ENCODE results near the gene ZNF428.

ZNF428 gene

GRCh38 chr19:43619262-43620060, at the start of gene ZNF428:
TSS of gene ZNF428 (minus strand) at chr19:43619629. CDS start at chr19:43614304, 5,325 bp downstream.
- in situ Hi-C loops (cut with MboI; ENCODE audit: low sequenced_read_pairs) = no loop called here
- H3K27me3 ChIP-seq (ENCODE audit: low read depth) = no peaks in the 10 kb centered on the region
- H3K36me3 ChIP-seq (replicated peaks) = peaks cover 3% of the 10 kb centered on the region; the same call in 1 of the 2 replicates
- H3K4me1 ChIP-seq = peaks cover 7% of the 10 kb centered on the region
- peak; percentile 97 to 98 for DNase-seq (ENCODE audit: low spot score in 2 of 2)
- no peaks in the 10 kb centered on the region for H3K9me3 ChIP-seq
- peak within 1 kb of the TSS; percentile 55 for H3K4me3 ChIP-seq

- H3K9me3 ChIP-seq = no peaks in the 10 kb centered on the region
- H3K4me1 ChIP-seq = peaks cover 13% of the 10 kb centered on the region
- H3K36me3 ChIP-seq (replicated peaks) = no peaks in the 10 kb centered on the region; the same call in 1 of the 2 replicates
- peak; percentile 99 for DNase-seq (ENCODE audit: low spot score in 2 of 2)
- peak overlapping the region; percentile 44 for H3K4me3 ChIP-seq
- no peaks in the 10 kb centered on the region for H3K27me3 ChIP-seq (ENCODE audit: low read depth)
- in situ Hi-C loops (cut with MboI; ENCODE audit: low sequenced_read_pairs) = no loop called here
Observed at GRCh38 chr19:43668406-43669109, 49.1 kb upstream of the ZNF428 start.

- peak overlapping the region; percentile 33 for H3K4me3 ChIP-seq
- DNase-seq (ENCODE audit: low spot score in 2 of 2) = peak in 1 of 2 experiments; percentile 96
Observed at GRCh38 chr19:43667876-43668405, 48.5 kb upstream of the ZNF428 start.

GRCh38 chr19:43667126-43667875, 47.9 kb upstream of the ZNF428 start:
- DNase-seq (ENCODE audit: low spot score in 2 of 2) = peak in 1 of 2 experiments; percentile 12
- H3K4me3 ChIP-seq = peak overlapping the region; percentile 33
- in situ Hi-C loops (cut with MboI; ENCODE audit: low sequenced_read_pairs) = no loop called here
- H3K36me3 ChIP-seq (replicated peaks) = no peaks in the 10 kb centered on the region; the same call in 1 of the 2 replicates
- no peaks in the 10 kb centered on the region for H3K27me3 ChIP-seq (ENCODE audit: low read depth)
- no peaks in the 10 kb centered on the region for H3K9me3 ChIP-seq
- peaks cover 13% of the 10 kb centered on the region for H3K4me1 ChIP-seq

More at GRCh38 chr19:43667876-43668405, 48.5 kb upstream of the ZNF428 start:
- H3K9me3 ChIP-seq = no peaks in the 10 kb centered on the region
- no peaks in the 10 kb centered on the region for H3K27me3 ChIP-seq (ENCODE audit: low read depth)
- no peaks in the 10 kb centered on the region; the same call in 1 of the 2 replicates for H3K36me3 ChIP-seq (replicated peaks)
- H3K4me1 ChIP-seq = peaks cover 13% of the 10 kb centered on the region
- in situ Hi-C loops (cut with MboI; ENCODE audit: low sequenced_read_pairs) = no loop called here

- no peaks in the 10 kb centered on the region for H3K27me3 ChIP-seq (ENCODE audit: low read depth)
- H3K9me3 ChIP-seq = no peaks in the 10 kb centered on the region
- no peaks in the 10 kb centered on the region; the same call in 1 of the 2 replicates for H3K36me3 ChIP-seq (replicated peaks)
- no peak overlapping the region for H3K4me3 ChIP-seq
- in situ Hi-C loops (cut with MboI; ENCODE audit: low sequenced_read_pairs) = no loop called here
- H3K4me1 ChIP-seq = peaks cover 7% of the 10 kb centered on the region
- no peak for DNase-seq (ENCODE audit: low spot score in 2 of 2)
Observed at GRCh38 chr19:43664018-43664417, 44.6 kb upstream of the ZNF428 start.

GRCh38 chr19:43662487-43662886, 43.1 kb upstream of the ZNF428 start:
- Histone ChIP-seq H3K27me3 (ENCODE audit: low read depth) (no peaks in the 10 kb centered on the region), H3K4me1 (peaks cover 2% of the 10 kb centered on the region), H3K9me3 (no peaks in the 10 kb centered on the region), H3K36me3 (replicated peaks) (no peaks in the 10 kb centered on the region; the same call in 1 of the 2 replicates), H3K4me3 (no peak overlapping the region)
- in situ Hi-C loops (cut with MboI; ENCODE audit: low sequenced_read_pairs) = no loop called here
- DNase-seq (ENCODE audit: low spot score in 2 of 2) = peak in 1 of 2 experiments; percentile 32

GRCh38 chr19:43660971-43661360, 41.5 kb upstream of the ZNF428 start:
- H3K4me3 ChIP-seq = no peak overlapping the region
- no peaks in the 10 kb centered on the region for H3K27me3 ChIP-seq (ENCODE audit: low read depth)
- H3K9me3 ChIP-seq = no peaks in the 10 kb centered on the region
- no peaks in the 10 kb centered on the region for H3K4me1 ChIP-seq
- peaks cover 3% of the 10 kb centered on the region; the same call in 1 of the 2 replicates for H3K36me3 ChIP-seq (replicated peaks)
- no peak for DNase-seq (ENCODE audit: low spot score in 2 of 2)
- in situ Hi-C loops (cut with MboI; ENCODE audit: low sequenced_read_pairs) = no loop called here

GRCh38 chr19:43660301-43660970, 41.0 kb upstream of the ZNF428 start:
- no peaks in the 10 kb centered on the region for H3K27me3 ChIP-seq (ENCODE audit: low read depth)
- H3K4me1 ChIP-seq = no peaks in the 10 kb centered on the region
- in situ Hi-C loops (cut with MboI; ENCODE audit: low sequenced_read_pairs) = no loop called here
- H3K4me3 ChIP-seq = no peak overlapping the region
- DNase-seq (ENCODE audit: low spot score in 2 of 2) = no peak
- no peaks in the 10 kb centered on the region for H3K9me3 ChIP-seq
- peaks cover 3% of the 10 kb centered on the region; the same call in 1 of the 2 replicates for H3K36me3 ChIP-seq (replicated peaks)

- Histone ChIP-seq H3K27me3 (ENCODE audit: low read depth) (no peaks in the 10 kb centered on the region), H3K4me3 (no peak overlapping the region), H3K9me3 (no peaks in the 10 kb centered on the region), H3K4me1 (no peaks in the 10 kb centered on the region), H3K36me3 (replicated peaks) (peaks cover 3% of the 10 kb centered on the region; the same call in 1 of the 2 replicates)
- in situ Hi-C loops (cut with MboI; ENCODE audit: low sequenced_read_pairs) = loop anchor here (10.0 kb wide), 1 partner anchor 214 kb away; no protein-coding TSS in a partner anchor
- DNase-seq (ENCODE audit: low spot score in 2 of 2) = no peak
Observed at GRCh38 chr19:43658494-43658893, 39.1 kb upstream of the ZNF428 start.

- no peak for DNase-seq (ENCODE audit: low spot score in 2 of 2)
- H3K4me3 ChIP-seq = no peak overlapping the region
- no peaks in the 10 kb centered on the region for H3K9me3 ChIP-seq
- peaks cover 4% of the 10 kb centered on the region; the same call in 1 of the 2 replicates for H3K36me3 ChIP-seq (replicated peaks)
- in situ Hi-C loops (cut with MboI; ENCODE audit: low sequenced_read_pairs) = loop anchor here (10.0 kb wide), 1 partner anchor 213 kb away; no protein-coding TSS in a partner anchor
- no peaks in the 10 kb centered on the region for H3K4me1 ChIP-seq
- H3K27me3 ChIP-seq (ENCODE audit: low read depth) = no peaks in the 10 kb centered on the region
Observed at GRCh38 chr19:43658001-43658400, 38.6 kb upstream of the ZNF428 start.

GRCh38 chr19:43656436-43656835, 37.0 kb upstream of the ZNF428 start:
- Histone ChIP-seq H3K4me1 (no peaks in the 10 kb centered on the region; the same call in 1 of the 2 replicates), H3K27me3 (ENCODE audit: low read depth) (no peaks in the 10 kb centered on the region), H3K9me3 (no peaks in the 10 kb centered on the region), H3K36me3 (replicated peaks) (peaks cover 10% of the 10 kb centered on the region; the same call in 1 of the 2 replicates), H3K4me3 (no peak overlapping the region)
- DNase-seq (ENCODE audit: low spot score in 2 of 2) = no peak
- in situ Hi-C loops (cut with MboI; ENCODE audit: low sequenced_read_pairs) = loop anchor here (10.0 kb wide), 1 partner anchor 212 kb away; no protein-coding TSS in a partner anchor

GRCh38 chr19:43652546-43652874, 33.1 kb upstream of the ZNF428 start:
- H3K4me3 ChIP-seq = no peak overlapping the region
- DNase-seq (ENCODE audit: low spot score in 2 of 2) = no peak
- in situ Hi-C loops (cut with MboI; ENCODE audit: low sequenced_read_pairs) = loop anchor here (10.0 kb wide), 1 partner anchor 208 kb away; no protein-coding TSS in a partner anchor
- no peaks in the 10 kb centered on the region for H3K27me3 ChIP-seq (ENCODE audit: low read depth)
- no peaks in the 10 kb centered on the region; the same call in 1 of the 2 replicates for H3K4me1 ChIP-seq
- H3K36me3 ChIP-seq (replicated peaks) = peaks cover 10% of the 10 kb centered on the region
- no peaks in the 10 kb centered on the region for H3K9me3 ChIP-seq
